Tibial nerve (tissue), 4 donors: ENCODE data around the gene NXF1. TPM values are rescaled to one million over a fixed set of nuclear protein-coding genes. Genes with fewer than 3 reads are reported as not detected.
A peak's percentile ranks its signal among the peaks of the same experiment; 100 is the strongest.

Experiments used
- DNase-seq, 2 donors: peaks; one replicate each; pipeline ENCODE4 v3.0.0-alpha.2; 2019; ENCODE audit warnings: low spot score in 2 of 2
- H3K27ac ChIP-seq, 4 donors: fragments of 200-600 bp; sonication (generic) in 3 of 4; one replicate each; pipeline ENCODE4 v1.5.1; 2017 to 2019; ENCODE audit warnings: mild to moderate bottlenecking in 1 of 4
- H3K27me3 ChIP-seq, 2 donors: fragments of 200-600 bp; sonication (generic) in 1 of 2; one replicate each; pipeline versions ENCODE4 v1.5.1 to v1.6.0; 2017 to 2019
- H3K36me3 ChIP-seq, 3 donors: fragments of 200-600 bp; sonication (generic); one replicate each; pipeline ENCODE4 v1.5.1; 2018 to 2019
- H3K4me1 ChIP-seq, 4 donors: fragments of 200-600 bp; sonication (generic) in 3 of 4; one replicate each; pipeline ENCODE4 v1.5.1; 2017 to 2019
- H3K4me3 ChIP-seq, 4 donors: fragments of 200-600 bp; sonication (generic) in 3 of 4; one replicate each; pipeline ENCODE4 v1.5.1; 2017 to 2019; ENCODE audit warnings: mild to moderate bottlenecking in 1 of 4, moderate library complexity in 1 of 4
- H3K9me3 ChIP-seq, 4 donors: fragments of 200-600 bp; sonication (generic) in 3 of 4; one replicate each; pipeline ENCODE4 v1.5.1; 2017 to 2019
- CTCF ChIP-seq, 5 experiments: fragments of 200-600 bp in 3 of 5; fragments of 450-650 bp in 2 of 5; sonication (generic) in 3 of 5; IDR thresholded peaks; one replicate each; pipeline ENCODE4 v1.5.1; 2016 to 2019; ENCODE audit warnings: antibody characterized with exemption in 5 of 5, mild to moderate bottlenecking in 3 of 5, moderate library complexity in 2 of 5
- EP300 ChIP-seq, 2 donors: sonication (generic); formaldehyde crosslinking; IDR thresholded peaks; one replicate each; pipeline ENCODE4 v1.6.1; 2017; ENCODE audit warnings: antibody characterized with exemption in 2 of 2, mild to moderate bottlenecking in 1 of 2
- POLR2A ChIP-seq, 2 donors: fragments of 450-650 bp; IDR thresholded peaks; one replicate each; pipeline ENCODE4 v1.6.1; 2017; ENCODE audit warnings: antibody characterized with exemption in 2 of 2, mild to moderate bottlenecking in 2 of 2, moderate library complexity in 2 of 2
- WGBS, 2 donors: methylation state at CpG; one replicate each; pipeline ENCODE4 v1.1.5; 2018; 5-methylcytosine and 5-hydroxymethylcytosine counted together
- total RNA-seq, 4 donors: library from RNA; depleted of rRNA; stranded (reverse); fragments of >200 nt; gene quantifications; one replicate each; pipeline ENCODE4 v1.1.0, GENCODE V29; 2016

Gene NXF1
- 10 to 100 TPM; 51.3 to 94.4 (median 67.0) TPM for total RNA-seq

- Histone ChIP-seq H3K27ac (peak within 1 kb of the TSS; percentile 92 to 95 (median 94)), H3K9me3 (no peaks in the 10 kb centered on the region), H3K4me3 (peak within 1 kb of the TSS; percentile 61 to 98 (median 83)), H3K36me3 (peaks cover 0 to 45% (median 6%) of the 10 kb centered on the region in 3 donors), H3K4me1 (peaks cover 0 to 39% (median 16%) of the 10 kb centered on the region in 4 donors), H3K27me3 (no peaks in the 10 kb centered on the region)
- TF ChIP-seq CTCF (IDR thresholded peaks at IDR 0.05): peak in 3 of 5 experiments; percentile 13 to 57 (median 47)
- TF ChIP-seq POLR2A (IDR thresholded peaks at IDR 0.05): peak; percentile 98 to 100
- TF ChIP-seq EP300 (IDR thresholded peaks at IDR 0.05): peak; percentile 98 to 100
- DNase-seq: peak; percentile 94 to 95
- 1 to 3% methylated on average over 19 to 26 of the region's 77 CpGs for WGBS, 2 donors
Measured at GRCh38 chr11:62805076-62805892, at the start of gene NXF1. NXF1 (minus strand) TSS chr11:62805440; CDS start chr11:62805356, 84 bp downstream.

GRCh38 chr11:62854013-62854824 lies 49.0 kb upstream of the NXF1 start:
- Histone ChIP-seq H3K4me1 (peaks cover 3 to 38% (median 20%) of the 10 kb centered on the region in 4 donors), H3K36me3 (peaks cover 0 to 33% (median 4%) of the 10 kb centered on the region in 3 donors), H3K9me3 (no peaks in the 10 kb centered on the region), H3K4me3 (peak overlapping the region; percentile 56 to 80 (median 73)), H3K27ac (peak overlapping the region in 3 of 4 donors; percentile 40 to 84 (median 72)), H3K27me3 (no peaks in the 10 kb centered on the region)
- DNase-seq: no peak
- no peak for TF ChIP-seq EP300 (IDR thresholded peaks at IDR 0.05)
- 11 to 15% methylated on average over 8 of the region's 8 CpGs for WGBS, 2 donors

- Histone ChIP-seq H3K27me3 (no peaks in the 10 kb centered on the region), H3K36me3 (peaks cover 0 to 33% (median 4%) of the 10 kb centered on the region in 3 donors), H3K4me1 (peaks cover 3 to 38% (median 20%) of the 10 kb centered on the region in 4 donors), H3K4me3 (no peak overlapping the region), H3K27ac (peak overlapping the region in 1 of 4 donors; percentile 84), H3K9me3 (no peaks in the 10 kb centered on the region)
- WGBS, 2 donors: 63% methylated on average over 7 of the region's 7 CpGs
- TF ChIP-seq CTCF (IDR thresholded peaks at IDR 0.05) (no peak), EP300 (IDR thresholded peaks at IDR 0.05) (no peak), POLR2A (IDR thresholded peaks at IDR 0.05) (no peak)
- no peak for DNase-seq
Measured at GRCh38 chr11:62853279-62853965, 48.2 kb upstream of the NXF1 start.

GRCh38 chr11:62852523-62853188 lies 47.4 kb upstream of the NXF1 start:
- Histone ChIP-seq H3K27me3 (no peaks in the 10 kb centered on the region), H3K4me1 (peaks cover 3 to 38% (median 20%) of the 10 kb centered on the region in 4 donors), H3K27ac (no peak overlapping the region), H3K36me3 (peaks cover 0 to 33% (median 4%) of the 10 kb centered on the region in 3 donors), H3K4me3 (no peak overlapping the region), H3K9me3 (no peaks in the 10 kb centered on the region)
- TF ChIP-seq EP300 (IDR thresholded peaks at IDR 0.05) (no peak), CTCF (IDR thresholded peaks at IDR 0.05) (no peak), POLR2A (IDR thresholded peaks at IDR 0.05) (no peak)
- DNase-seq: no peak
